ENCODE measurements around the gene SIGLEC8. TPM values are rescaled to one million over a fixed set of nuclear protein-coding genes. Genes with fewer than 3 reads are reported as not detected.

The SIGLEC8 gene
- total RNA-seq, 1 donor, result not detected

- no peak overlapping the region for H3K4me2 ChIP-seq (ENCODE audit: insufficient read depth, low read length)
- no peaks in the 10 kb centered on the region for H3K27me3 ChIP-seq (ENCODE audit: insufficient read depth, low read length)
- DNase-seq (ENCODE audit: insufficient read length, low spot score, missing footprints), result no peak
- H2AFZ ChIP-seq (ENCODE audit: low read length), result no peak overlapping the region
- TF ChIP-seq CTCF (IDR thresholded peaks at IDR 0.05; ENCODE audit: extremely low read depth, low read depth, low read length), result no peak
- H4K20me1 ChIP-seq (ENCODE audit: insufficient read depth, low read length), result no peaks in the 10 kb centered on the region
- no peak overlapping the region for H3K27ac ChIP-seq (ENCODE audit: low read depth, low read length)
- no peaks in the 10 kb centered on the region for H3K79me2 ChIP-seq (ENCODE audit: insufficient read depth, low read length)
- no peaks in the 10 kb centered on the region for H3K4me1 ChIP-seq (ENCODE audit: insufficient read depth, low read length)
- no peaks in the 10 kb centered on the region for H3K9me3 ChIP-seq (ENCODE audit: low read depth, low read length)
- H3K4me3 ChIP-seq (ENCODE audit: insufficient read depth, low read length), result no peak overlapping the region
- H3K36me3 ChIP-seq (ENCODE audit: insufficient read depth, low read length), result no peaks in the 10 kb centered on the region
Observed at GRCh38 chr19:51497666-51498065, 39.4 kb upstream of the SIGLEC8 start.

- Histone ChIP-seq H3K36me3 (ENCODE audit: insufficient read depth, low read length) (no peaks in the 10 kb centered on the region), H3K4me3 (ENCODE audit: insufficient read depth, low read length) (no peak overlapping the region), H3K4me1 (ENCODE audit: insufficient read depth, low read length) (no peaks in the 10 kb centered on the region), H2AFZ (ENCODE audit: low read length) (no peak overlapping the region), H3K79me2 (ENCODE audit: insufficient read depth, low read length) (no peaks in the 10 kb centered on the region), H3K27me3 (ENCODE audit: insufficient read depth, low read length) (no peaks in the 10 kb centered on the region), H4K20me1 (ENCODE audit: insufficient read depth, low read length) (no peaks in the 10 kb centered on the region), H3K4me2 (ENCODE audit: insufficient read depth, low read length) (no peak overlapping the region), H3K27ac (ENCODE audit: low read depth, low read length) (no peak overlapping the region), H3K9me3 (ENCODE audit: low read depth, low read length) (no peaks in the 10 kb centered on the region)
- no peak for DNase-seq (ENCODE audit: insufficient read length, low spot score, missing footprints)
- no peak for TF ChIP-seq CTCF (IDR thresholded peaks at IDR 0.05; ENCODE audit: extremely low read depth, low read depth, low read length)
Observed at GRCh38 chr19:51493776-51494175, 35.5 kb upstream of the SIGLEC8 start.

DNA sequence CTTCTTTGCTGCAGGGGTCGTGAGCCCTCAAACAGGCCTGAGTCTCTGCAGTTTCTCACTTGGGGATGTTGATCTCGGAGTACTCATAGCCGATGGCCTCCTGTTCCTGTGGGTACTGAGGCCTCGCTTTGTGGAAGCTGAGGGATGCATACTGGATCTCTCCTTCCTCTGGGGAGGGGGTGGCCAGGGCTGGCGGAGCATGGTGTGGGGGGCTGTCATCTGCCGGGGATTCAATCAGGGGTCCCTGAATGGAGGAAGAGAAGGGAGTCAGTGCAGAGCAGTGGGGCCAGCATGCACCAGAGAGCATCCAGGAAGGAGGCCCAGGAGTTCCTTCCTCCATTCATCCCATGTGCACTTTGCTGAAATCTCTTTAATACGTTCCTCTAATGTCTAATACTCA lies 33.3 kb upstream of the SIGLEC8 start:
- no peaks in the 10 kb centered on the region for H3K27me3 ChIP-seq (ENCODE audit: insufficient read depth, low read length)
- H3K27ac ChIP-seq (ENCODE audit: low read depth, low read length), result no peak overlapping the region
- no peak overlapping the region for H3K4me2 ChIP-seq (ENCODE audit: insufficient read depth, low read length)
- no peaks in the 10 kb centered on the region for H4K20me1 ChIP-seq (ENCODE audit: insufficient read depth, low read length)
- H3K4me1 ChIP-seq (ENCODE audit: insufficient read depth, low read length), result no peaks in the 10 kb centered on the region
- no peaks in the 10 kb centered on the region for H3K79me2 ChIP-seq (ENCODE audit: insufficient read depth, low read length)
- no peak for DNase-seq (ENCODE audit: insufficient read length, low spot score, missing footprints)
- no peak overlapping the region for H3K4me3 ChIP-seq (ENCODE audit: insufficient read depth, low read length)
- no peak overlapping the region for H2AFZ ChIP-seq (ENCODE audit: low read length)
- H3K9me3 ChIP-seq (ENCODE audit: low read depth, low read length), result no peaks in the 10 kb centered on the region
- H3K36me3 ChIP-seq (ENCODE audit: insufficient read depth, low read length), result no peaks in the 10 kb centered on the region
- no peak for TF ChIP-seq CTCF (IDR thresholded peaks at IDR 0.05; ENCODE audit: extremely low read depth, low read depth, low read length)

- no peaks in the 10 kb centered on the region for H3K27me3 ChIP-seq (ENCODE audit: insufficient read depth, low read length)
- H2AFZ ChIP-seq (ENCODE audit: low read length), result no peak overlapping the region
- no peaks in the 10 kb centered on the region for H3K36me3 ChIP-seq (ENCODE audit: insufficient read depth, low read length)
- no peak overlapping the region for H3K27ac ChIP-seq (ENCODE audit: low read depth, low read length)
- H3K79me2 ChIP-seq (ENCODE audit: insufficient read depth, low read length), result no peaks in the 10 kb centered on the region
- TF ChIP-seq CTCF (IDR thresholded peaks at IDR 0.05; ENCODE audit: extremely low read depth, low read depth, low read length), result no peak
- no peaks in the 10 kb centered on the region for H4K20me1 ChIP-seq (ENCODE audit: insufficient read depth, low read length)
- H3K9me3 ChIP-seq (ENCODE audit: low read depth, low read length), result no peaks in the 10 kb centered on the region
- no peak overlapping the region for H3K4me3 ChIP-seq (ENCODE audit: insufficient read depth, low read length)
- DNase-seq (ENCODE audit: insufficient read length, low spot score, missing footprints), result no peak
- no peak overlapping the region for H3K4me2 ChIP-seq (ENCODE audit: insufficient read depth, low read length)
- H3K4me1 ChIP-seq (ENCODE audit: insufficient read depth, low read length), result no peaks in the 10 kb centered on the region
Observed at GRCh38 chr19:51490676-51491075, 32.4 kb upstream of the SIGLEC8 start.

Measured in osteoblast (primary cell).